ENCODE data around the gene XPR1.

DNA sequence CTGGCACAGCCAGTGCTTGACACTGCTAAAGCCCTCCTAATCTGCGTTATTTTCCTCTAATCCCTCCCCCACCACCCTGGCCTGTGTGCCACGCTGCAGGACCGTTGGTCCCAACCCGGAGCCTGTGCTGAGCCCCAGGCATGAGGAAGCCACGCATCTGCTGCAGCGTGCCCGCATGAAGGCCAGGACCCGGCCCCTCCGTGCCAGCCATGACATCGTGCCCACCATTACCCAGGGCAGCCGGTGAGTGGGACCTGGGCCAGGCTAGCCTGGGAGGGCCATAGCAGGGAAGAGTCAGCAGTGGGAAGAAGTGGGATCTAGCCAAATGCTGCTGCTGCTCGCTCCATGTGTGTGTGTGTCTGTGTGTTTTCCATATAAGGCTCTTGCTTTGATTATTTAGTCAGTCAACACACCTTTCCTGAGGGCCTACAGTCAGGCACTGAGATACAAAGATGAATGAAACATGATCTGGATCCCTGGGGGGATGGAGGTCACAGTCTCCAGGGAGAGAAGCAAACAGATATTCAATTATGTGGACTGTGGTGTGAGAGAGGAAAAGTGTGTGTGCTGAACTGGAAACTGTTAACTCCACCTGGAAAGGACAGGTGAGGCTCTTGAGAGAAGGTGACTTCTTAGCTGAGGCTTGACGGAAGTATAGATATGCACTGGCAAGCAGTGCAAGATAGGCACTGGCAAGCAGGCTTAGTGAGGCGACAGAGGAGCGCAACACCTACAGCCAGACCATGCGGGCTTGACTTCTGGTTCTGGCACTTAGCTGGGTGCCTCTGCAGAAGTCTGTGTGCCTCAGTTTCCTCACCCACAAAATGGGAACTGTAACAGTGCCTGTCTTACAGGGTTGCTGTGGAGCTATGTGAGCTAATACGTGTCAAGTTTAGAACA lies 296.8 kb downstream of the XPR1 start:
- TF ChIP-seq, protein P1, sequence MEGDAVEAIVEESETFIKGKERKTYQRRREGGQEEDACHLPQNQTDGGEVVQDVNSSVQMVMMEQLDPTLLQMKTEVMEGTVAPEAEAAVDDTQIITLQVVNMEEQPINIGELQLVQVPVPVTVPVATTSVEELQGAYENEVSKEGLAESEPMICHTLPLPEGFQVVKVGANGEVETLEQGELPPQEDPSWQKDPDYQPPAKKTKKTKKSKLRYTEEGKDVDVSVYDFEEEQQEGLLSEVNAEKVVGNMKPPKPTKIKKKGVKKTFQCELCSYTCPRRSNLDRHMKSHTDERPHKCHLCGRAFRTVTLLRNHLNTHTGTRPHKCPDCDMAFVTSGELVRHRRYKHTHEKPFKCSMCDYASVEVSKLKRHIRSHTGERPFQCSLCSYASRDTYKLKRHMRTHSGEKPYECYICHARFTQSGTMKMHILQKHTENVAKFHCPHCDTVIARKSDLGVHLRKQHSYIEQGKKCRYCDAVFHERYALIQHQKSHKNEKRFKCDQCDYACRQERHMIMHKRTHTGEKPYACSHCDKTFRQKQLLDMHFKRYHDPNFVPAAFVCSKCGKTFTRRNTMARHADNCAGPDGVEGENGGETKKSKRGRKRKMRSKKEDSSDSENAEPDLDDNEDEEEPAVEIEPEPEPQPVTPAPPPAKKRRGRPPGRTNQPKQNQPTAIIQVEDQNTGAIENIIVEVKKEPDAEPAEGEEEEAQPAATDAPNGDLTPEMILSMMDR (IDR thresholded peaks at IDR 0.05) = no peak
- no peak for TF ChIP-seq POLR2A (IDR thresholded peaks at IDR 0.05)
